HL-60 (cell line): ENCODE data around the gene TMEM129.

Experiments used
- POLR2AphosphoS5 ChIP-seq: IDR thresholded peaks from 2 replicates; pipeline ENCODE4 v1.6.1; 2012; ENCODE audit warnings: low read depth
- TF ChIP-seq, protein P1 (sequence below): IDR thresholded peaks from 2 replicates; pipeline ENCODE4 v1.6.1; 2012; ENCODE audit warnings: low read depth; ENCODE audit not compliant: insufficient replicate concordance
- TF ChIP-seq, protein P2 (sequence below): IDR thresholded peaks from one replicate; pipeline ENCODE4 v1.5.1; 2011; ENCODE audit warnings: low read length, control low read depth, inconsistent platforms; ENCODE audit not compliant: insufficient read depth

DNA sequence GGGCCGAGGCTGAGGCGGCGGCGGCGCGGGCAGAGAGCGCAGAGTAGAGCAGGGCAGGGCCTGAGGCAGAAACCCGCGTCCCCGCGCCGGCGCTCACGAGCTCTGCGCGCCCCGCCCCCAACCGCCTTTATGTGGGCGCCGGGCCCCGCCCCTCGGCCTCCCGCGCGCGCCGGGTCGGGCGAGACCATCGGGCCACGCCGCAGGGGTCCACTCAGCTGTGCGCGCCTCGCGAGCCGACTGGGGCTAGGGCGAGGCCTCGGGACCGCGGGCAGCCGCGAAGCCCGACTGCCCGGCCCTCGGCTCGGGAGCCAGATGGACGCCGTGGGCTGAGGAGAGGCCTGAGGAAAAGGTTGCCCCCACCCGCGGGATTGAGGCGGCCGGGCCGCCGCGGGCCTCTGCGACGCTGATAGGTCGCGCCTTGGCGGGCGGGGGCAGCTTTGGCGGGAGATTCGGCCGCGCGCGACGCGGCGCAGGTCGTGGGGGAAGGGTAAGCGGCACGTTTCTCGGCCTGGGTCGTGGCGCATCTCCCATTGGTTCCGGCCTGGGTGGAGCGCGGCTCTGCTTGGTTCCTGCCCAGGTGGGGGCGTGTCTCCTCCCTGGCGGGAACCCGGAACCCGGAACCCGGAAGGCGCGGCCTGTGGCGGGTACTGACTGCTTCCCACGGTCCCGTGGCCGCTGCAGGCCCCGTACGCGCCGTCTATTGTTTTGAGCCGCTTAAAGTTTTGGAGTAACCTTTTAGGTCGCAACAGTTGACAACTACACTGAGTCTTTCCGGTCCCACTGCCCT, 8.7 kb downstream of the TMEM129 start, which contains the start of gene SLBP:
- TF ChIP-seq, protein P1, sequence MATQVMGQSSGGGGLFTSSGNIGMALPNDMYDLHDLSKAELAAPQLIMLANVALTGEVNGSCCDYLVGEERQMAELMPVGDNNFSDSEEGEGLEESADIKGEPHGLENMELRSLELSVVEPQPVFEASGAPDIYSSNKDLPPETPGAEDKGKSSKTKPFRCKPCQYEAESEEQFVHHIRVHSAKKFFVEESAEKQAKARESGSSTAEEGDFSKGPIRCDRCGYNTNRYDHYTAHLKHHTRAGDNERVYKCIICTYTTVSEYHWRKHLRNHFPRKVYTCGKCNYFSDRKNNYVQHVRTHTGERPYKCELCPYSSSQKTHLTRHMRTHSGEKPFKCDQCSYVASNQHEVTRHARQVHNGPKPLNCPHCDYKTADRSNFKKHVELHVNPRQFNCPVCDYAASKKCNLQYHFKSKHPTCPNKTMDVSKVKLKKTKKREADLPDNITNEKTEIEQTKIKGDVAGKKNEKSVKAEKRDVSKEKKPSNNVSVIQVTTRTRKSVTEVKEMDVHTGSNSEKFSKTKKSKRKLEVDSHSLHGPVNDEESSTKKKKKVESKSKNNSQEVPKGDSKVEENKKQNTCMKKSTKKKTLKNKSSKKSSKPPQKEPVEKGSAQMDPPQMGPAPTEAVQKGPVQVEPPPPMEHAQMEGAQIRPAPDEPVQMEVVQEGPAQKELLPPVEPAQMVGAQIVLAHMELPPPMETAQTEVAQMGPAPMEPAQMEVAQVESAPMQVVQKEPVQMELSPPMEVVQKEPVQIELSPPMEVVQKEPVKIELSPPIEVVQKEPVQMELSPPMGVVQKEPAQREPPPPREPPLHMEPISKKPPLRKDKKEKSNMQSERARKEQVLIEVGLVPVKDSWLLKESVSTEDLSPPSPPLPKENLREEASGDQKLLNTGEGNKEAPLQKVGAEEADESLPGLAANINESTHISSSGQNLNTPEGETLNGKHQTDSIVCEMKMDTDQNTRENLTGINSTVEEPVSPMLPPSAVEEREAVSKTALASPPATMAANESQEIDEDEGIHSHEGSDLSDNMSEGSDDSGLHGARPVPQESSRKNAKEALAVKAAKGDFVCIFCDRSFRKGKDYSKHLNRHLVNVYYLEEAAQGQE: peak; percentile 52
- TF ChIP-seq, protein P2, sequence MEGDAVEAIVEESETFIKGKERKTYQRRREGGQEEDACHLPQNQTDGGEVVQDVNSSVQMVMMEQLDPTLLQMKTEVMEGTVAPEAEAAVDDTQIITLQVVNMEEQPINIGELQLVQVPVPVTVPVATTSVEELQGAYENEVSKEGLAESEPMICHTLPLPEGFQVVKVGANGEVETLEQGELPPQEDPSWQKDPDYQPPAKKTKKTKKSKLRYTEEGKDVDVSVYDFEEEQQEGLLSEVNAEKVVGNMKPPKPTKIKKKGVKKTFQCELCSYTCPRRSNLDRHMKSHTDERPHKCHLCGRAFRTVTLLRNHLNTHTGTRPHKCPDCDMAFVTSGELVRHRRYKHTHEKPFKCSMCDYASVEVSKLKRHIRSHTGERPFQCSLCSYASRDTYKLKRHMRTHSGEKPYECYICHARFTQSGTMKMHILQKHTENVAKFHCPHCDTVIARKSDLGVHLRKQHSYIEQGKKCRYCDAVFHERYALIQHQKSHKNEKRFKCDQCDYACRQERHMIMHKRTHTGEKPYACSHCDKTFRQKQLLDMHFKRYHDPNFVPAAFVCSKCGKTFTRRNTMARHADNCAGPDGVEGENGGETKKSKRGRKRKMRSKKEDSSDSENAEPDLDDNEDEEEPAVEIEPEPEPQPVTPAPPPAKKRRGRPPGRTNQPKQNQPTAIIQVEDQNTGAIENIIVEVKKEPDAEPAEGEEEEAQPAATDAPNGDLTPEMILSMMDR: no peak
- TF ChIP-seq POLR2AphosphoS5: peak; percentile 75
